Psoas muscle (tissue), 8 donors: ENCODE data around the gene PLXNC1. TPM values are rescaled to one million over a fixed set of nuclear protein-coding genes. Genes with fewer than 3 reads are reported as not detected.

ENCODE experiments used
- ATAC-seq, 4 donors: fragments of 200-7000 bp; cut with Tn5 transposase; one replicate each; pipeline ENCODE4 v1.9.1; 2020; ENCODE audit warnings: moderate library complexity in 3 of 4, mild to moderate bottlenecking in 2 of 4
- DNase-seq, 2 donors: peaks; one replicate each; pipeline ENCODE4 v3.0.0-alpha.2; 2020
- H3K27ac ChIP-seq: fragments of 200-600 bp; one replicate; pipeline ENCODE4 v1.8.0; 2022
- H3K27me3 ChIP-seq, 3 donors: fragments of 200-600 bp in 1 of 3; one replicate each; pipeline versions ENCODE4 v1.6.1 to v1.8.0; 2013 to 2022; ENCODE audit warnings: low read length in 2 of 3, mild to moderate bottlenecking in 2 of 3, moderate library complexity in 1 of 3; ENCODE audit not compliant: insufficient read depth in 3 of 3
- H3K36me3 ChIP-seq, 2 donors: fragments of 200-600 bp in 1 of 2; one replicate each; pipeline versions ENCODE4 v1.6.1 to v1.8.0; 2013 to 2022; ENCODE audit warnings: low read depth in 1 of 2, mild to moderate bottlenecking in 1 of 2, moderate library complexity in 1 of 2; ENCODE audit not compliant: insufficient read depth in 1 of 2
- H3K4me1 ChIP-seq: fragments of 200-600 bp; one replicate; pipeline ENCODE4 v1.8.0; 2022
- H3K4me3 ChIP-seq: fragments of 200-600 bp; one replicate; pipeline ENCODE4 v1.8.0; 2022; ENCODE audit warnings: mild to moderate bottlenecking
- H3K9me3 ChIP-seq: fragments of 200-600 bp; one replicate; pipeline ENCODE4 v1.8.0; 2022
- WGBS, 3 donors: extraction: QIAGEN DNeasy Blood & Tissue Kit; methylation state at CpG; one replicate each; pipeline versions ENCODE4 v1.1.6 to v1.1.7; 2013; 5-methylcytosine and 5-hydroxymethylcytosine counted together
- intact Hi-C, 2 donors: fragments of 100-400 bp; cut with DNase I; formaldehyde crosslinking; loops; one replicate each; pipeline versions ENCODE4 v1.11.0 to v1.14.2; 2022
- polyA plus RNA-seq, 3 donors: library from polyadenylated mRNA; stranded (reverse); fragments of 200-250 nt; gene quantifications; one replicate each; pipeline ENCODE4 v1.2.3, GENCODE V29; 2013
- total RNA-seq, 4 donors: library from RNA; stranded (reverse); fragmentation: NEBNext Ultra II Directional in 2 of 4; extraction: Animal tissue kit (Norgen Biotek cat#: 25700) in 2 of 4; gene quantifications; one replicate each; pipeline versions ENCODE4 v1.2.1 to v1.2.4, GENCODE V29; 2021 to 2023
- TF ChIP-seq, protein P1 (sequence below): fragments of 200-600 bp; IDR thresholded peaks from one replicate; pipeline ENCODE4 v1.8.0; 2022; ENCODE audit warnings: antibody characterized with exemption
- donor health status: healthy with polysubstance abuse.
- donor health status: DM: no; HTN: no; CAD: no; lungs with moderate emphysema.
- donor health status: Bipolar disorder and iron deficiency.
- donor health status: healthy.
- donor health status: DM: yes; HTN: yes; CAD: no.
- donor health status: DM: no; HTN: no; CAD: no.
- donor health status: DM: no; HTN: no; CAD: no.
- donor health status: DM: yes; HTN: yes; CAD: no.

The PLXNC1 gene
- total and polyA plus RNA-seq, 7 donors = 0.18 to 4.0 (median 0.52) TPM

DNA sequence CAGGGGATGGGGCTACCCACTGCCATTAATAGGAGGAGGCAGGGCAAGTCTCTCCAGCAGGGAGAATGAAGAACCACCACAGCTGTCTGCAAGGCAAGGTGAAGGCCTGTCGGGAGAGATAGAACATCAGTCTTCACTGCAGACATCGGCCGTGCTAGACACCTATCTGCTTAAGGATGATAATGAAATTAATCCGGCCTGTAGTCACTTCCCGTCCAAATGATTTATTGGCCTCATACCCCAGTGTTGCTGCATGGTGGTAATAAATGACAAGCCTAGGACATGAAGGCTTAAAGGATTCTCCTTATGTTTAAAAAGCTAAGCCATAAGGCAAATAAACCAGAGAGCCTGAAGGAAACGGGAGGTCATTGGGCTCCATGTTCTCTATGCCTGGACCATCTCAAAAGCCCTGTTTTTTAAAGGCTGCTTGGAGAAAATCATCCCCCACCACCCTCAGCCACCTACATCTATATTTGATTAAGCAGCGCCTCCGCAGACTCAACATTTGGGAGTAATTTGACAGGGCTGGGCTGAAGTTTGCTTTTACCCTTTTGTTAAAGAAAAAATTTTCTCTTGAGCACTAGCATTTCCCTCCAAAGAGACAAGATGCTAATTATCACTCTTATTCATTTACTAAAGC is 137.7 kb downstream of the PLXNC1 start:
- intact Hi-C loops = no loop called here
- 90 to 96% (median 94%) methylated on average over 8 of the region's 8 CpGs for WGBS, 3 donors
- DNase-seq = no peak

GRCh38 chr12:94286583-94287244 is 138.3 kb downstream of the PLXNC1 start:
- H3K27ac ChIP-seq = no peak overlapping the region
- TF ChIP-seq, protein P1, sequence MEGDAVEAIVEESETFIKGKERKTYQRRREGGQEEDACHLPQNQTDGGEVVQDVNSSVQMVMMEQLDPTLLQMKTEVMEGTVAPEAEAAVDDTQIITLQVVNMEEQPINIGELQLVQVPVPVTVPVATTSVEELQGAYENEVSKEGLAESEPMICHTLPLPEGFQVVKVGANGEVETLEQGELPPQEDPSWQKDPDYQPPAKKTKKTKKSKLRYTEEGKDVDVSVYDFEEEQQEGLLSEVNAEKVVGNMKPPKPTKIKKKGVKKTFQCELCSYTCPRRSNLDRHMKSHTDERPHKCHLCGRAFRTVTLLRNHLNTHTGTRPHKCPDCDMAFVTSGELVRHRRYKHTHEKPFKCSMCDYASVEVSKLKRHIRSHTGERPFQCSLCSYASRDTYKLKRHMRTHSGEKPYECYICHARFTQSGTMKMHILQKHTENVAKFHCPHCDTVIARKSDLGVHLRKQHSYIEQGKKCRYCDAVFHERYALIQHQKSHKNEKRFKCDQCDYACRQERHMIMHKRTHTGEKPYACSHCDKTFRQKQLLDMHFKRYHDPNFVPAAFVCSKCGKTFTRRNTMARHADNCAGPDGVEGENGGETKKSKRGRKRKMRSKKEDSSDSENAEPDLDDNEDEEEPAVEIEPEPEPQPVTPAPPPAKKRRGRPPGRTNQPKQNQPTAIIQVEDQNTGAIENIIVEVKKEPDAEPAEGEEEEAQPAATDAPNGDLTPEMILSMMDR = no peak
- no peaks in the 10 kb centered on the region for H3K9me3 ChIP-seq
- intact Hi-C loops = no loop called here
- no peak for DNase-seq
- WGBS, 3 donors = 69 to 82% (median 70%) methylated on average over 4 of the region's 4 CpGs
- no peak overlapping the region for H3K4me3 ChIP-seq
- no peaks in the 10 kb centered on the region for H3K27me3 ChIP-seq
- peaks cover 9% of the 10 kb centered on the region for H3K4me1 ChIP-seq
- H3K36me3 ChIP-seq = no peaks in the 10 kb centered on the region
- ATAC-seq = no peak

More for the DNA sequence above, 137.7 kb downstream of the PLXNC1 start:
- no peaks in the 10 kb centered on the region for H3K36me3 ChIP-seq
- TF ChIP-seq, protein P1 = no peak
- no peak overlapping the region for H3K27ac ChIP-seq
- H3K4me3 ChIP-seq = no peak overlapping the region
- H3K27me3 ChIP-seq = no peaks in the 10 kb centered on the region
- H3K4me1 ChIP-seq = peaks cover 9% of the 10 kb centered on the region
- H3K9me3 ChIP-seq = no peaks in the 10 kb centered on the region
- ATAC-seq = no peak

DNA sequence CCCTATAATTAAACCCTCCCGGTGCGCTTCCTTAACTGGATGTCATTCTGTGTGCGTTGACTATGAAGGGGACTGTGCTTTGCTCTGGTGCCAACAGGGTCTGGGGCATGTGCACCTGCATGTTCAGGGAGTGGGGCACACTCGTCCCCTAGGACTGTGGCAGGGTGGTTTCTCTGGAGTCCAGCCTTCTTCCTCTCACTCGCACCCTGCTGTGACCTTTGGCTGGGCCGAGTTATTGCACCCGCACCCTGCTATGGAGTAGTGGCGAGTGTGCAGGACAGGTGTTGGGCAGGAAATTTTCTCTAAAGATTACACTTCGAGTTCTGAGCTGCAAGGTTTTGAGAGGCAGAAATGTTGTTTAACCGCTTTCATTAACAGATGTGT is 138.9 kb downstream of the PLXNC1 start:
- H3K27ac ChIP-seq = no peak overlapping the region
- H3K27me3 ChIP-seq = no peaks in the 10 kb centered on the region
- ATAC-seq = no peak
- peaks cover 9% of the 10 kb centered on the region for H3K4me1 ChIP-seq
- intact Hi-C loops = no loop called here
- DNase-seq = no peak
- TF ChIP-seq, protein P1 = no peak
- H3K36me3 ChIP-seq = no peaks in the 10 kb centered on the region
- H3K9me3 ChIP-seq = no peaks in the 10 kb centered on the region
- 65 to 79% (median 69%) methylated on average over 10 of the region's 10 CpGs for WGBS, 3 donors
- no peak overlapping the region for H3K4me3 ChIP-seq

- peaks cover 9% of the 10 kb centered on the region for H3K4me1 ChIP-seq
- DNase-seq (no peak), ATAC-seq (peak; percentile 25 to 70 (median 38))
- peak overlapping the region; percentile 43 for H3K27ac ChIP-seq
- intact Hi-C loops = no loop called here
- H3K36me3 ChIP-seq = no peaks in the 10 kb centered on the region
- no peaks in the 10 kb centered on the region for H3K27me3 ChIP-seq
- 27 to 37% (median 29%) methylated on average over 13 of the region's 13 CpGs for WGBS, 3 donors
- H3K4me3 ChIP-seq = no peak overlapping the region
- H3K9me3 ChIP-seq = no peaks in the 10 kb centered on the region
- TF ChIP-seq, protein P1 = no peak
Measured at GRCh38 chr12:94289461-94290312, 141.3 kb downstream of the PLXNC1 start.
